ENCODE data around the gene MSX1. TPM values are rescaled to one million over a fixed set of nuclear protein-coding genes. Genes with fewer than 3 reads are reported as not detected.

The MSX1 gene
- total and polyA plus RNA-seq, 2 of the 8 experiments (the other 6 are each of a cell fraction or from before 2014, with no cell fraction given) = 0.47 TPM; not detected in 1

- Histone ChIP-seq H4K20me1 (replicated peaks in 1 of 2; ENCODE audit: control insufficient read depth in 1 of 2, insufficient read depth in 2 of 2, low read length in 2 of 2) (peaks cover 0 to 2% of the 10 kb centered on the region in 2 experiments), H3K9ac (replicated peaks in 1 of 4; ENCODE audit: extremely low read depth in 1 of 4, low read depth in 3 of 4, low read length in 3 of 4) (no peak overlapping the region), H3K79me1 (ENCODE audit: low read depth, low read length) (no peaks in the 10 kb centered on the region), H3K56ac (replicated peaks; ENCODE audit: insufficient read length, low read depth, low read length) (no peak overlapping the region), H3K27me3 (replicated peaks in 1 of 4; ENCODE audit: control insufficient read depth in 3 of 4, extremely low read depth in 1 of 4, insufficient read depth in 3 of 4, low read length in 3 of 4) (peaks cover 0 to 6% (median under 1%) of the 10 kb centered on the region in 4 experiments; a peak in 3 of 7 replicates), H3K27ac (ENCODE audit: low read depth, low read length) (no peak overlapping the region), H3K79me2 (ENCODE audit: control insufficient read depth in 1 of 2, insufficient read depth in 2 of 2, low read length in 2 of 2) (no peaks in the 10 kb centered on the region), H3K23me2 (ENCODE audit: low read depth, low read length) (no peaks in the 10 kb centered on the region), H3K4ac (replicated peaks; ENCODE audit: insufficient read length, low read depth, low read length) (no peak overlapping the region), H3K4me3 (ENCODE audit: extremely low read depth in 1 of 4, insufficient read depth in 2 of 4, low read depth in 3 of 4, low read length in 4 of 4) (no peak overlapping the region), H4K5ac (ENCODE audit: insufficient read length, low read depth, low read length) (no peak overlapping the region), H3K18ac (ENCODE audit: extremely low read depth, low read length) (no peak overlapping the region), H3K4me1 (replicated peaks in 1 of 4; ENCODE audit: control insufficient read depth in 3 of 4, insufficient read depth in 4 of 4, low read length in 3 of 4) (no peaks in the 10 kb centered on the region), H3K23ac (ENCODE audit: insufficient read length) (no peak overlapping the region), H2AK5ac (ENCODE audit: low read depth, low read length) (no peak overlapping the region), H3K9me3 (ENCODE audit: insufficient read depth in 2 of 2, low read depth in 1 of 2, low read length in 1 of 2) (no peaks in the 10 kb centered on the region), H3K14ac (ENCODE audit: insufficient read length) (no peak overlapping the region), H4K91ac (replicated peaks; ENCODE audit: insufficient read length, low read length) (no peak overlapping the region), H3K4me2 (ENCODE audit: insufficient read depth in 1 of 2, low read depth in 2 of 2, low read length in 2 of 2) (no peak overlapping the region), H2BK20ac (ENCODE audit: low read length) (no peak overlapping the region), H2AFZ (ENCODE audit: low read length) (no peak overlapping the region), H2BK120ac (replicated peaks; ENCODE audit: low read depth, low read length) (no peak overlapping the region), H2BK15ac (ENCODE audit: low read length) (no peak overlapping the region), H4K8ac (ENCODE audit: extremely low read depth, insufficient read depth, low read length) (no peak overlapping the region), H2BK12ac (ENCODE audit: low read depth, low read length) (no peak overlapping the region), H3K36me3 (ENCODE audit: control insufficient read depth in 2 of 4, insufficient read depth in 4 of 4, low read length in 3 of 4) (no peaks in the 10 kb centered on the region), H2BK5ac (ENCODE audit: low read depth, low read length) (no peak overlapping the region)
- 84% methylated on average over 4 of the region's 4 CpGs; no CpG with 5 or more reads in 1 of the 2 experiments for WGBS, 2 experiments (ENCODE audit: extremely low coverage in 1 of 2, insufficient coverage in 1 of 2, insufficient read length in 1 of 2, insufficient replicate concordance in 2 of 2, low coverage in 1 of 2, low lambda C conversion rate in 2 of 2, missing lambda C conversion rate in 1 of 2)
- DNase-seq (ENCODE audit: low read depth in 1 of 2, low spot score in 2 of 2) = no peak
- POLR2A ChIA-PET (ENCODE audit: partially characterized antibody) = no interaction called here
- no peak for FAIRE-seq
- no peak for TF ChIP-seq CHD1 (IDR thresholded peaks at IDR 0.05; ENCODE audit: low read depth, low read length)
- no peak for TF ChIP-seq RBBP5 (IDR thresholded peaks at IDR 0.05; ENCODE audit: borderline replicate concordance, low read depth, low read length)
- no peak for TF ChIP-seq MAFK (IDR thresholded peaks at IDR 0.05; ENCODE audit: low read depth, low read length)
- TF ChIP-seq MAX (IDR thresholded peaks at IDR 0.05) = no peak
- no peak for TF ChIP-seq CEBPB (IDR thresholded peaks at IDR 0.05; ENCODE audit: low read depth, low read length)
- TF ChIP-seq CBX8 (IDR thresholded peaks at IDR 0.05; ENCODE audit: borderline replicate concordance, low read depth, low read length) = no peak
- no peak for TF ChIP-seq CTCF (IDR thresholded peaks at IDR 0.05; ENCODE audit: control extremely low read depth in 1 of 3, insufficient read depth in 1 of 3, low read depth in 1 of 3, low read length in 3 of 3)
- TF ChIP-seq SP4 (IDR thresholded peaks at IDR 0.05; ENCODE audit: low read length) = no peak
- CTCF ChIA-PET (ENCODE audit: partially characterized antibody) = interaction anchor here (0.7 kb wide), 1 partner anchor 350 kb away, joined by 3 read pairs; no protein-coding TSS in a partner anchor
Observed at GRCh38 chr4:4812145-4812794, 47.2 kb upstream of the MSX1 start.
